T follicular helper cell (primary cell): Measurements from ENCODE around the gene RIPOR2.
A peak's percentile ranks its signal among the peaks of the same experiment; 100 is the strongest.

Experiments
- DNase-seq: peaks from one replicate; pipeline ENCODE4 v3.0.0-alpha.2; 2020; ENCODE audit warnings: low read depth
- total RNA-seq, 2 experiments: gene quantifications; one replicate each; lab custom pipeline; 2026; lab: John Stamatoyannopoulos, UW

The RIPOR2 gene, protein sequence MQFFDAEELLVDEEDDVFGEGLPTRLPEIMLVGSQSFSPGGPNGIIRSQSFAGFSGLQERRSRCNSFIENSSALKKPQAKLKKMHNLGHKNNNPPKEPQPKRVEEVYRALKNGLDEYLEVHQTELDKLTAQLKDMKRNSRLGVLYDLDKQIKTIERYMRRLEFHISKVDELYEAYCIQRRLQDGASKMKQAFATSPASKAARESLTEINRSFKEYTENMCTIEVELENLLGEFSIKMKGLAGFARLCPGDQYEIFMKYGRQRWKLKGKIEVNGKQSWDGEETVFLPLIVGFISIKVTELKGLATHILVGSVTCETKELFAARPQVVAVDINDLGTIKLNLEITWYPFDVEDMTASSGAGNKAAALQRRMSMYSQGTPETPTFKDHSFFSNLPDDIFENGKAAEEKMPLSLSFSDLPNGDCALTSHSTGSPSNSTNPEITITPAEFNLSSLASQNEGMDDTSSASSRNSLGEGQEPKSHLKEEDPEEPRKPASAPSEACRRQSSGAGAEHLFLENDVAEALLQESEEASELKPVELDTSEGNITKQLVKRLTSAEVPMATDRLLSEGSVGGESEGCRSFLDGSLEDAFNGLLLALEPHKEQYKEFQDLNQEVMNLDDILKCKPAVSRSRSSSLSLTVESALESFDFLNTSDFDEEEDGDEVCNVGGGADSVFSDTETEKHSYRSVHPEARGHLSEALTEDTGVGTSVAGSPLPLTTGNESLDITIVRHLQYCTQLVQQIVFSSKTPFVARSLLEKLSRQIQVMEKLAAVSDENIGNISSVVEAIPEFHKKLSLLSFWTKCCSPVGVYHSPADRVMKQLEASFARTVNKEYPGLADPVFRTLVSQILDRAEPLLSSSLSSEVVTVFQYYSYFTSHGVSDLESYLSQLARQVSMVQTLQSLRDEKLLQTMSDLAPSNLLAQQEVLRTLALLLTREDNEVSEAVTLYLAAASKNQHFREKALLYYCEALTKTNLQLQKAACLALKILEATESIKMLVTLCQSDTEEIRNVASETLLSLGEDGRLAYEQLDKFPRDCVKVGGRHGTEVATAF
- total RNA-seq: 144 to 866 reads per million in 2 experiments

DNA sequence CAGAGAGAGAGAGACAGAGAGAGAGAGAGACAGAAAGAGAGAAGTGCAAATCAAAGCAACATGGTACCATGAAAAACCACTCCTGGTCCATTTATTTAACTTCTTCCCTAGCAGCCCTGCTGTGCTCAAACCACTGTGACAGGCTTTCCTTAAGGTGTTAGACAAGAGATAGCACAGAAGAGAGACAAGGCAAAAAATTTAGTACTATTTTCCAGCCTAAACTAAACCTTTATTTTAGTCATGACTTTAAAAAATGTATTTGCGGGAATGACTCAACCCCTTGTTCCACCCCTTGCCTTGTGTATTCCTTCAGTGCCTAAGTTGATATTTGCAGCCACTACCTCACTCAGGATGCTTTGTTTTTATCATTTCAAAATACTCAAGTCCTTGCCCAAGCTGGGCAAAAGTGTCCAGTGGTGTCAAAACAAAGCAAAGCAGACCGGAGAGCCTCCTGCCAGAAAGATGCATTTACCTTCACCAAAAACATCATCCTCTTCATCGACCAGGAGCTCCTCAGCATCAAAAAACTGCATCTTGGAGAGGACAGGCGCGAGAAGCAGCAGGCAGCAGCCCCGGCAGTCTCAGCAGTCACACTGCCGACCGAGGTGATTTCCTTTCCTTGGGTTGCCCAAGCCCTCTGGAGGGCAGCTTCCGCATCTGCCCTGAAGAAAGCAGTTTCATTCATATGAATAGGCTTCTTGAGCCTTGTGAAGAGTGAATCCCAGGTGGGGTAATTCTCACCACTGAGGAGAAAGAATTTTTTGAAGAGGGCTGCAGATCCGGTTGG is at the start of gene RIPOR2:
Gene RIPOR2 (minus strand): TSS at position 595 of the 787 bp plus-strand sequence. CDS start 62 bp downstream, at position 533.
- peak; percentile 62 for DNase-seq

DNA sequence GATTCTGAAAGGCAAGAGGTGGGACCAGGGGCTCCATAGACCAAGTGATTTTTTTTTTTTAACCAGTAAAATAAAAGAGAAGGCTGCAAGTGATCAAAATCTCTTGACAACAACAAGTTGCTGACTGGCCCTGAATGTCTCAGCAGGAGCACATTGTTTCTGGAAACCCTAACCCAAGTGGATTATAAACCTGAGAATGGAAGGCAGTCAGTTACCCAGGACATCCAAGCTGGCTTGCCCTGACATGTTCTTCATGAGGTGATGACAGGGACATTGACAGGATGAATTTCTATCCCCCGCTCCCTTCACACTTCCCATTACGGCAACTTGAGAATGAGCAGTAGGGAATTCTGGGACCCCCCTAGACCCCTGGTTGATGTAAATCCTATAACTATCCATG is 49.6 kb upstream of the RIPOR2 start:
- DNase-seq: no peak

DNA sequence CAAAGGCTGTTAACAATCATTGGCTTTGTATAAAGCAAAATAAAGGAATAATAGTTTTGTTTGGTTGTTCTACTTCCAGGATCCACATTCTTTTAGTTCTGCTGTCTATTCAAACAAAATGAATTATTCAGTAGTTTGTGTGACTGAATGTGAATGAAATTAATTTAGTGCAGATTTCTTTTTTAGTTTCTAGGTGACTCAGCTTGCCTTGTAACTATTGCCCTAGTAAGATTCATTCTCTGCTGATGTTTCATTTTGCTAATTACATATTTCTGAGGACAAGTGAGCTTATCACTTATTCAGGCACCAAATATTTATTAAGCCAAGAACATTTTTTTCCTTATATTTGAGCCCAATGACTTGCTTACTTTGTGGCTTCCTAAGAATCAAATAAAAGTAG is 46.5 kb upstream of the RIPOR2 start:
- no peak for DNase-seq

DNA sequence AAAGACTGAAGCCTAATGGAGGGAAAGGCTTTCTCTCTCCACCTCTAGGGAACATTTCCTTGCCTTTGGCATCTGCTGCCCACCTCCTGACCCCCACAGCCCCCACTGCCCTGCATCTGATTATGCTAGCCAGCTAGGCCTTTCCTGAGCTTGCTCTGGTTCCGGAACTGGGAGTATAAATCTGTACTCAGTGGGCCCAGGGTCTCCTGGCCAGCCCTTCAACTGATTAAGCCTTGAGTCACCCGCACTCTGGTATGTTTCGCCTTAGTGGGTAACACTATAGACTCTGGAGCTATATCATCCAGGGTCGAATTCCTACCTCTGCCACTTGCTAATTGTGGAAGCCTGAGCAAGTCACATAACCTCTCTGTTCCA is 45.6 kb upstream of the RIPOR2 start:
- no peak for DNase-seq

DNA sequence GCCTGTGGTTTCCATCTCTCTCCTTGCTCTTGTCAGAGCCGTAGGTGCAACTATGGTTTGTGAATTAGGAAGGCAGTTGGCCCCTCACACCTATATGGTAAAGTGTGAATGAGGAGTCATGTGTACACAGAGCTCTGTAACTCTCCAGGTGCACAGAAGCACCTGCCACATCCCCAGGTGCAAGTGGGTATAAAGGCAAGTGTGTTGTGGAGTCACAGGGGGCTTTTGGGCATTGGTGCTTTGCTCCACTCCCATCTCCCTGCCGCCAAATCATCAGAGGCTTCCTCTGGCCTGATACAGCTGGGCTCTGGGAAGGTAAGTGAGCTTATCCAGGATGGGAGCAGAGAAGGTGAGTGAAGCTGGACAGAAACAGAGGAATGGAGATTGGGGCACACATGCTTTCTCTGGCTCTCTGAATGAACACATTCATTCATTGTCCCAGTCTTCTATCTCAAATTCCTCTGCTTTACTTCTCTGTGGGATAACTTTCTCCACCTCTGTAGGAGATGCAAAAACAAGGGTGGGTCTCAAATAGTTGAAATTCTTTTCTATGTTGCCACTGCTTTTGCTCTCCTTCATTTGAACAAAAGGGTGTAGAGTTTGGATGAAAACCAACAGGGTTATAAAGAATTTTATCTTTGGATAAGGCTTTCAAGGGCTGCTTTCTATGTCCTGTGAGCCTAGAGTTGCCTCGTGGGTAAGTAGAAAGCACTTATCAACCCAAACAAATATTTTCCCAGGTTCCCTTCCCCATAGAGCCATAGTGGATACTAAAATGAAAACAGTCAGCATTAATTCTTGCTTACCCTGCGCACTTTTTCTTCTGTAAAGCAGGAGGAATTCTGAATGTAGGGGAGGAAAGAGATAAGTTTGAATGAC is 45.0 kb upstream of the RIPOR2 start:
- DNase-seq: no peak

DNA sequence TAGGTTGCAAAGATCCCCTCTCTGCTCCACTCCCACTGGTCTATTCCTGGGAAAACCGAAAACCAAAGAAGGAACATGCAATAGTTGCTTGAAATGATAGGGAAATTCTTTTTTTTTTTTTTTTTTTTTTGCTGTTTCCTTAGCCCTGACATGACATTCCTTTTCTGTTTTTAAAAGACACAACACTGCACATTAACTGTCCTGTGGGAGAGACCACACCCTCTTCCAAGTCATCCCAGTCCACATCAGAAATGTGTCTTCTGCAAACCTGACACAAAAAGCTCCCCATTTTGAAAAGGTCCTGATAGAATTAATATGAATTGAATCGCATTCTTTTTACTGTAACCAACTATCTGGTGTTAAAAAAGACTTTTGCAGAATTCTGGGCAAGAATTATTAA is 43.4 kb upstream of the RIPOR2 start:
- DNase-seq: no peak

DNA sequence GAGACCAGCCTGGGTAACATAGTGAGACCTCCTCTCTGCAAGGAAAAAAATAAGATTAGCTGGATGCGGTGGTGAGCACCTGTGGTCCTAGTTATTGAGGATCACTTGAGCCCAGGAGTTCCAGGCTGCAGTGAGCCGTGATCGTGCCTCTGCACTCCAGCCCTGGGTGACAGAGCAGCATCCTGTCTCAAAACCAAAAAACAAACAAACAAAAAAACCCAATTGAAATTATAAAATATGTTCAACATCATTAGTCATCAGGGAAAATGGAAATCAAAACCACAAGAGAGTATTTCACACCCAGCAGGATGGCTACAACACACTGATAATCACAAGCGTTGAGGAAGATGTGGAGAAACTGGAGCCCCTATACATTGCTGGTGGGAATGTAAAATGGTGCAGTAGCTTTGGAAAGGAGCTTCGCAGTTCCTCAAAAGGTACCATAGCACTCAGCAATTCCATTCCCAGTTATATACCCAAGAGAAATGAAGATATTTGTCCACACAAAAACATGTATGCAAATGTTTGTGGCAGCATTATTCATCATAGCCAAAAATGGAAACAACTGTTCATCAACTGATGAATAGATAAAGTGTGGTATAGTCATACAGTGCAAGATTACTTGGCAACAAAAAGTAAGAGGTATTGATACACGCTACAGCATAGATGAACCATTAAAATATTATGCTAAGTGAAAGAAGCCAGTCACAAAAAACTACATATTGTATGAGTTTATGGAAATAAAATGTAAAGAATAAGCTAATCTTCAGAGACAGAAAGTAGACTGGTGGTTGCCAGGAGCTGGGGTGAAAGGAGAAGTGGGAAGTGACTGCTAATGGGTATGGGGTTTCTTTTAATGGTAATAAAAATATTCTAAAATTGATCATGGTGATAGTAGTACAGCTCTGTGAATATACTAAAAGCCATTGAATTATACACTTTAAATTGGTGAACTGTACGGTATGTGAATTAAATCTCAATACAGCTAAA is 38.7 kb upstream of the RIPOR2 start:
- DNase-seq: no peak

DNA sequence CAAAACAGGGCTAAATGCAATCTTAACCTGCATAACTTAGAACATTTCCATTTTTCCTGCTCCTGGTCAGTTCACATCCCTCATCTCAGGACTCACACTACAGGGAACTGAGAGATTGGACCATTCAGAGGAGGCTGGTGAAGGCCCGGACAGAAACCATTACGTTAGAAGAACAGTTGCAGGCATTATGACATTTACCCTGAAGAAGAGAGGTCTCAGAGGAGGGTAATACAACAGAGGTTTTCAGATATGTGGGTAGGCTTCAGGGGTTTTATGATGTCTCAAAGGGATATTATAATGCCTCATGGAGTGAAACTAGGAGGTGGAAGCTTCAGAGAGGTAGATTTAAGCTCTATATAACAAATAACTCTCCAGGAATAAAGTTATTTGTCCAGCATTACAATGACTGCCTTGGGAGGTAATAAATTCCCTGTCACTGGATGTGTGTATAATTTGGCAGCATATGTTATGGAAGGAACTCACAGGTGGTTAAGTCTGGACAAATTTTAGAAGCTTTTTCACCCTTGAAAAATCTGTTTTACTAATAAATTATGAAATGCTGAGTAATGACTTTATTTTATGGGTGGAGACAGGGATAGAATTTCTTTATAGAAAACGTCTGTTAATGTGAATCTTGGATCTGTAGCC is 36.7 kb upstream of the RIPOR2 start:
- DNase-seq: no peak

DNA sequence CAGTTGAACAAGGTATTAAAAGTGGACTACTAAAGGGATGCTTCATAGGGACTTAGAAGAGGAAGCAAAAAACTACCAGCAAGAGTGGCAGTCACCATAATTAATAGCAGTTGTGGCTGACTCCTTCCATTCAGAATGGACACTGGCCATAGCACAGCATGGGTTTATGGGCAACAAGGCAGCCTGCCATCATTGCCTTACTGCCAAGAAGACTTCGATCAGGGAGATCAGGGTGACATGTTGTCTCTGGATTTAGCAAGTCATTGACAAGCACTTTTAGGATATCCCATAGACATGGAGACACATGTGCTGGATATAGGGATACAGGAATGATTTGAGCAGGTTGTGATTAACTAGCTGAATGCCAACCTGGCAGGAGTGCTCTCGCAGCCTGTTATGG is 35.3 kb upstream of the RIPOR2 start:
- no peak for DNase-seq

DNA sequence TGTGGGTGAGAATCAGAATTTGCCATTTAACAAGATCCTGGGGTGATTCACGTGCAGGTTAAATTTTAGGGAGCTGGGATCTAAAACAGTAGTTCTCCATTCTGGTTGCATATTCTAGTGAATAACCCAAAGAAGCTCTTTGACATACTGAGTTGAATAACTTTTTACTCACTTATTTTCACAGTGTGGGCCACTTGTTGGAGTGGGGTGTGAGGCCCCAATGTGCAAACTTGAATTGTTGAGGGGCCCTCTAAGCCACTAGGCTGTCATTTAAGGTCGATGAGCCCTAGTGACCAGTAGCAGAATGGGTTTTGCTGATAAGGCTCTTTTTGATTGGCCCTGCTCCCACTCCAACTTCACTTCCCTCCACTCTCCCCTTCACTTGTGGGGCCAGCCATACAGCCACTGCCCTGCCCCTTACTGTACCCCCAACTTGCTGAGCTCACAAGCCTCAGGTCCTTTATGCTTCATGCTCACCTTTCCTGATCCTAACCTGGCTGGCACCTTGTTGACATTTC is 33.6 kb upstream of the RIPOR2 start:
- DNase-seq: no peak

DNA sequence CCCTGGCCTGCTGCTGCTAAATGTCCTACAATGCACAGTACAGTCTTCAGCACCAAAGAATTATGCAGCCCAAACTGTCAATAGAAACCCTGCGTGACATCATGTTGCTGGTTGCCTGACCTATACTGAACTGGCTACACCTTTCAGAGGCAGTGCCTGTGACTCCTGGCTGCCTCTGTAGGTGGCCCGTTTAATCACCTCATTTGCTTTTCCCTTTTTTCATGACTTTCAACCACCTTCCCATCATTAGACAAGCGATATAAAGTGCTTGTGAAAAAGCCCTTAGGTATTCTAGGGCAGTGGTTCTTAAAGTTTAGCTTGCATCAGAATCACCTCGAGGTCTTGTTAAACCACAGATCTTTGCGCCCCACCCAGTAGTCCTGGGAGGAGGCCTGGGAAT is 33.0 kb upstream of the RIPOR2 start:
- no peak for DNase-seq

DNA sequence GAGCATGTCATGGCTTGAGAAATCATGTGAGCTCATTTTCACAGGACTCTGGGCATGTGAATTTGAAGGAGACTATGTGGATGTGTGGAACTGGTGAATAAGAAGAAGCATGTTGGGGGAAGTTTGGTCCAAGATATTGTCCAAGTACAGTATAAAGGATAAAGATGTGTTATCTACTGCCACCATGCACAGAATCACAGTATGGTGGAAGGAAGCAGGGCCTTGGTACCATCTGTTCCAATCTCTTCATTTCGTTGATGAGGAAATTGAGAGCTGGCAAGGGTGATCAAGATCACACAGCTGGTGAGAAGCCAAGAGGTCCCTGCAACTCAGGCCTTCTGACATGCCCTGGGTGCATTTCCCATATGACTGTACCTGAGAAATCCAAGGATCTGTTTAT is 31.5 kb upstream of the RIPOR2 start:
- DNase-seq: no peak

DNA sequence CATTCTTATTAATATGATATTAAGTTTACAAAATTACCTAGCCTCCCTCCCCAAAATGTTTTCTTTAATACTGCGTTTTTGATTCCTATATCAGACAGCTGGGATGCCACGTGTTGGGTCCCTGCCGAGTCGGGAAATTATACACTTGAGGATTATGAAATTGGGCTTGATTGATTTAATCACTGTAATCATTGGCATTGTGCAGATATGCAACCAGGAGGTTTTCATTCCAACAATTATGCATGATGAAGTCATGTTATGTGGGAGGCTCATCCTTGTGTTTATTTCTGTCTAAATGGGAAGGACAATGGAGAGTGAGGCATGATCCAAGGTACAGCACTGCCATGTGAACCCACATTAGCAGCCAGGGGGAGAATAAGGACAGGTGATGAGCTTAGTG is 30.6 kb upstream of the RIPOR2 start:
- DNase-seq: no peak

DNA sequence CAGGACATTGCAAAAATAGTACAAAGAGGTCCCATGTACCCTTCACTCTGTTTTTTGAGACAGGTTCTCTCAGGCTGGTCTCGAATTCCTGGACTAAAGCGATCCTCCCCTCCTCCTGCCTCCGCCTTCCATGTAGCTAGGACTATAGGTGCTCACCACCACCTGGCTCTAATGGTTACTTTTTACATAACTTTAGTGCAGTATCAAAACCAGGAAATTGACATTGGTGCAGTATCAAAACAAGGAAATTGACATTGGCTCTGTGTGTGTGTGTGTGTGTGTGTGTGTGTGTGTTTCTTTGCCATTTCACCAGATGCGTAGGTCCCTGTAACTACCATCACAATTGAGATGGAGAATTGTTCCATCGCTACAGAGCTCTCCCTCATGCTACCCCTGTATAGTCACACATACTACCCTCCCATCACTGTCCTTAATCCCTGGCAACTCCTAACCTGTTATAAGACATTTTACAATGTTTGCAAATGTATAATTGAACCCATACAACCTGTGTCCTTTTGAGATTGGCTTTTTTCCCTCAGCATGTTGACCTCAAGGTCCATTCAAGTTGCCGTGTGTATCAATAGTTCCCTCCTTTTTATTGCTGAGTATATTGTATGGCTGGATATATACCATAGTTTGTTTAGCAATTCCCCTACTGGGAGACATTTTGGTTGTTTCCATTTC is 28.3 kb upstream of the RIPOR2 start:
- DNase-seq: no peak

DNA sequence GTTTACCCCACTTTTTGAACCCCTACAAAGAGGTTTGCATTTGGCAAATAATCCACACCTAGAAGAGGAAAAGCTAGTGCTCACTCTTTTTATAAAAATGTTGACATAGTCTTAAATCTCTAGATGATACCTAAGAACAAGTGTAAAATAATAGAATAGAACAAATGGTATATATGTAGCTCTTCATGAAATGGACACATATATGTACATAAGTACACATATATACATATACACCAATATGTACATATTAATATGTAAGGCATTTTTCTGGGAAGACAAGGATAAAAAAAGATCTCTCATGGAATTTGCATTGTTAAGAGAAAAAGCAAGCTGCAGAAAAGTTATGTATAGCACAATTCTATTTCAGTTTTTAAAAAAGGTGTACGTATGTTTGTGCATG is 27.6 kb upstream of the RIPOR2 start:
- no peak for DNase-seq

DNA sequence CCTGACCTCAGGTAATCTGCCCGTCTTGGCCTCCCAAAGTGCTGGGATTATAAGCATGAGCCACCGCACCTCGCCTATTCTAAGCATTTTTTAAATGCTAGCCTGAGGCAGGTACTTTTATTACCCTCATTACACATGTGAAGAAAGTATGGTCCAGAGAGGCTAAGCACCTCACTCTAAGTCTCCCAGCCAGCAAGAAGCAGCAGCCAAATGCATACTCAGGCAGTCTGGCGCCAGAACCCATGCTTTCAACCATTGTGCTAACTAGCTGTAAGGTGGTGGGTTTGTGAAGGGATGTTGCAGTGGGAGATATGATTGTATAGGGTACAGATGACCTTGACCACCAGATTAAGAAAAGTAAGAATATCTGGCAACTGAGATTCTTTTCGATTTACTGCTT is 26.1 kb upstream of the RIPOR2 start:
- no peak for DNase-seq

DNA sequence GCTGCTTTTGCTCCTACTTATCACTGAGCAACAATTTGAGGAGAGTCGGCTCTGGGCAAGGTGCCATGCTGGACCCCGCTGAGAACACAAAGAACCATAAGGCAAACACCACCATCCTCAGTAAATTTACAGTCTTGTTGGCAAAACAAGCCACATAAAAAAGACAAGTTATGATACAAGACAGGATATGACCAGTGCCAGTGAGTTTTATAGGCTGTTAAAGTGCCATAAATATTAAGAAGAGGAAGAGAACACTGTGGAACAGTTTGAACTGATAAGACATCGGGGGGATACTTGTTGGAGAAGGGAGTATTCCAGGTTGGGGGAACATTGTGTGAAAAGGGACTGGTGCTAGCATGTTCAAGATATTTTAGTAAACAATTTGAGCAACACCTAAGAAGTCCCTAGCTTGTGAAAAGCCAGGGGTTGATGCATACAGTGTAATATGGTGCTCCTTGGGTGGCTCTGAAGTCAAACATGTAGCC is 25.3 kb upstream of the RIPOR2 start:
- no peak for DNase-seq

DNA sequence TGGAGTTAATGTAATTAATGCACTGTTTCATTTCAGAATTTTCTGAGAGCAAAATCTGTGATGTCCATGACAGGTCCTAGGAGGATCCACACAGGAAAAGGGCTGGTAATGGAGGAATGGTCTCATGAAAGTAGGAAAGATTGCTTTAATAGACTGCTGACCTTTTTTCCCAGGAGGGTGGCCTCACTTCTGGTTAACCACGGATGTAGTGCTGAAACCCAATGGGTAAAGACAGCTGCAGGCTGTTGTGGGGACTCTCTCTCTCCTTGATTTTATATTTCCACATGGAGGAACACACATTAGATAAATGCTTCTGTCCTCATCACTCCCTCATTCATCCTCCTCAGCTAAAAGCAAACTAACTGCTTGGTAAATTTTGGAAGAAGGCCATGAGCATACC is 23.6 kb upstream of the RIPOR2 start:
- no peak for DNase-seq
